Superior temporal gyrus (tissue), 1 donor: ENCODE measurements around the gene VWA3B.
"Not testable (repeated sequence)": the region's sequence is repeated elsewhere in the genome, so short reads cannot be mapped to it uniquely, and the experiment has no call there.

Experiments
- DNase-seq: peaks from one replicate; pipeline ENCODE4 v3.0.0-alpha.2; 2016; ENCODE audit errors: extremely low spot score

Gene VWA3B

GRCh38 chr2:98297817-98298682, 211.1 kb downstream of the VWA3B start:
- no peak for DNase-seq

GRCh38 chr2:98298683-98299164, 211.8 kb downstream of the VWA3B start:
- no peak for DNase-seq

GRCh38 chr2:98299211-98299905, 212.4 kb downstream of the VWA3B start:
- no peak for DNase-seq

GRCh38 chr2:98300141-98300874, 213.3 kb downstream of the VWA3B start:
- DNase-seq: no peak

- DNase-seq: no peak
Observed at GRCh38 chr2:98301469-98301868, 214.5 kb downstream of the VWA3B start.

- not testable (repeated sequence) for DNase-seq
Observed at GRCh38 chr2:98307131-98307696, 220.2 kb downstream of the VWA3B start.

GRCh38 chr2:98308068-98308467, 221.1 kb downstream of the VWA3B start:
- no peak for DNase-seq

- DNase-seq: no peak
Observed at GRCh38 chr2:98308532-98308931, 221.6 kb downstream of the VWA3B start.

GRCh38 chr2:98309580-98309979, 222.6 kb downstream of the VWA3B start:
- DNase-seq: no peak

GRCh38 chr2:98310010-98310409, 223.0 kb downstream of the VWA3B start:
- DNase-seq: no peak

GRCh38 chr2:98311090-98311489, 224.1 kb downstream of the VWA3B start:
- DNase-seq: no peak

GRCh38 chr2:98311771-98312545, 225.0 kb downstream of the VWA3B start:
- DNase-seq: no peak

- no peak for DNase-seq
Observed at GRCh38 chr2:98313492-98314250, 226.7 kb downstream of the VWA3B start.

GRCh38 chr2:98314251-98314650, 227.3 kb downstream of the VWA3B start:
- no peak for DNase-seq

- no peak for DNase-seq
Observed at GRCh38 chr2:98315957-98316356, 229.0 kb downstream of the VWA3B start.

GRCh38 chr2:98317214-98317613, 230.2 kb downstream of the VWA3B start:
- DNase-seq: no peak

GRCh38 chr2:98320171-98320570, 233.2 kb downstream of the VWA3B start:
- not testable (repeated sequence) for DNase-seq

- no peak for DNase-seq
Observed at GRCh38 chr2:98324181-98324580, 237.2 kb downstream of the VWA3B start.

- DNase-seq: no peak
Observed at GRCh38 chr2:98327776-98328175, 240.8 kb downstream of the VWA3B start.

- DNase-seq: no peak
Observed at GRCh38 chr2:98329549-98329948, 242.6 kb downstream of the VWA3B start.
